GM12878 (cell line): Measurements from ENCODE around the gene STAMBPL1. TPM values are rescaled to one million over a fixed set of nuclear protein-coding genes. Genes with fewer than 3 reads are reported as not detected.

Experiments
- ATAC-seq: fragments of 200-7000 bp; cut with Tn5 transposase; 3 replicates; pipeline ENCODE4 v1.9.1; 2020; ENCODE audit warnings: mild to moderate bottlenecking, moderate library complexity
- BruUV-seq: library from RNA; stranded (reverse); fragments of 400-500 nt; replicated peaks from 2 replicates; lab custom pipeline; 2021; lab: Mats Ljungman, UMichigan
- CTCF ChIA-PET: fragments of 300-600 bp; sonication (Branson Sonifier 250); formaldehyde crosslinking; extraction: SDS; loops from one replicate; lab custom pipeline; 2021; ENCODE audit warnings: inconsistent platforms; lab: Yijun Ruan, JAX
- POLR2A ChIA-PET: fragments of 350-600 bp; formaldehyde crosslinking; extraction: SDS; loops from one replicate; lab custom pipeline; 2021; ENCODE audit warnings: inconsistent platforms; lab: Charles Lee
- RAD21 ChIA-PET: fragments of 300-600 bp; sonication (Branson Sonifier 250); formaldehyde crosslinking; loops from one replicate; lab custom pipeline; 2023; ENCODE audit warnings: antibody characterized with exemption; ENCODE audit not compliant: unreplicated experiment; lab: Charles Lee
- SMC1A ChIA-PET: fragments of 300-600 bp; sonication (Branson Sonifier 250); formaldehyde crosslinking; loops from one replicate; lab custom pipeline; 2023; ENCODE audit not compliant: unreplicated experiment, uncharacterized antibody; lab: Charles Lee
- DNase-seq: peaks from one replicate; pipeline ENCODE4 v3.0.0-alpha.2; 2011; ENCODE audit warnings: low read depth, low spot score
- FAIRE-seq: peaks from 3 replicates; lab custom pipeline; 2011; peaks lifted over from hg19 to GRCh38; lab: Jason Lieb, UNC
- H2AFZ ChIP-seq: 2 replicates; pipeline ENCODE4 v1.6.0; 2011; ENCODE audit warnings: low read depth, low read length, control low read depth; ENCODE audit not compliant: control insufficient read depth
- H3K27ac ChIP-seq: 2 replicates; pipeline ENCODE4 v1.5.1; 2011; ENCODE audit warnings: control low read depth; ENCODE audit not compliant: control insufficient read depth, insufficient read depth
- H3K27me3 ChIP-seq, 2 experiments: replicated peaks in 1 of 2; 2 replicates each; pipeline versions ENCODE4 v1.6.0 to v1.6.1; 2011; ENCODE audit warnings: low read length in 1 of 2; ENCODE audit not compliant: control insufficient read depth in 2 of 2, insufficient read depth in 2 of 2
- H3K36me3 ChIP-seq, 2 experiments: 2 replicates each; pipeline ENCODE4 v1.5.1; 2011; ENCODE audit warnings: low read length in 1 of 2; ENCODE audit not compliant: control insufficient read depth in 2 of 2, insufficient read depth in 2 of 2
- H3K4me1 ChIP-seq: 2 replicates; pipeline ENCODE4 v1.6.1; 2011; ENCODE audit warnings: mild to moderate bottlenecking, low read length, moderate library complexity, mixed read lengths; ENCODE audit not compliant: control insufficient read depth, insufficient read depth
- H3K4me2 ChIP-seq: 2 replicates; pipeline ENCODE4 v1.6.0; 2011; ENCODE audit warnings: control low read depth; ENCODE audit not compliant: control insufficient read depth, insufficient read depth
- H3K4me3 ChIP-seq: fragments of 200-600 bp; sonication (generic); 2 replicates; pipeline ENCODE4 v1.5.1; 2016
- H3K79me2 ChIP-seq: 2 replicates; pipeline ENCODE4 v1.6.0; 2011; ENCODE audit warnings: low read length; ENCODE audit not compliant: control insufficient read depth, insufficient read depth
- H3K9ac ChIP-seq: 2 replicates; pipeline ENCODE4 v1.8.0; 2011; ENCODE audit warnings: low read length, control low read depth, mixed read lengths; ENCODE audit not compliant: control insufficient read depth, insufficient read depth
- H3K9me3 ChIP-seq: replicated peaks from 3 replicates; pipeline ENCODE4 v1.5.1; 2011; ENCODE audit warnings: mild to moderate bottlenecking, low read length; ENCODE audit not compliant: control insufficient read depth, insufficient read depth
- H4K20me1 ChIP-seq: 2 replicates; pipeline ENCODE4 v1.6.0; 2011; ENCODE audit not compliant: control insufficient read depth, insufficient read depth
- JUNB ChIP-seq: IDR thresholded peaks from 2 replicates; pipeline ENCODE4 v1.6.1; 2016; ENCODE audit warnings: antibody characterized with exemption, mild to moderate bottlenecking
- MEF2A ChIP-seq: IDR thresholded peaks from 2 replicates; pipeline ENCODE4 v1.6.1; 2011; ENCODE audit warnings: low read depth, mild to moderate bottlenecking, low read length, moderate library complexity; ENCODE audit not compliant: insufficient read depth
- MTA2 ChIP-seq: fragments of 450-650 bp; IDR thresholded peaks from 2 replicates; pipeline ENCODE4 v1.6.1; 2016; ENCODE audit warnings: low read depth, mild to moderate bottlenecking, moderate library complexity
- PAX8 ChIP-seq: fragments of 450-650 bp; IDR thresholded peaks from 2 replicates; pipeline ENCODE4 v1.6.1; 2017; ENCODE audit warnings: mild to moderate bottlenecking, moderate library complexity
- PML ChIP-seq: IDR thresholded peaks from 2 replicates; pipeline ENCODE4 v1.6.1; 2012; ENCODE audit warnings: low read length, inconsistent platforms
- PRDM15 ChIP-seq: fragments of 450-650 bp; formaldehyde crosslinking; IDR thresholded peaks from 2 replicates; pipeline ENCODE4 v1.4.0; 2020; ENCODE audit warnings: mild to moderate bottlenecking, moderate library complexity
- RUNX3 ChIP-seq: IDR thresholded peaks from 2 replicates; pipeline ENCODE4 v1.6.1; 2012; ENCODE audit warnings: low read length, inconsistent platforms
- STAT3 ChIP-seq: IDR thresholded peaks from 2 replicates; pipeline ENCODE4 v1.6.1; 2011; ENCODE audit warnings: low read depth, low read length, improper control_type of control experiment
- TAF1 ChIP-seq: IDR thresholded peaks from 2 replicates; pipeline ENCODE4 v1.6.1; 2011; ENCODE audit warnings: mild to moderate bottlenecking, low read depth, low read length, borderline replicate concordance
- YBX1 ChIP-seq: fragments of 450-650 bp; IDR thresholded peaks from 2 replicates; pipeline ENCODE4 v1.6.1; 2016; ENCODE audit warnings: antibody characterized with exemption
- WGBS: methylation state at CpG from one replicate; pipeline ENCODE4 v1.1.6; 2016; ENCODE audit warnings: low lambda C conversion rate; ENCODE audit not compliant: insufficient replicate concordance, insufficient coverage; ENCODE audit errors: missing lambda C conversion rate; 5-methylcytosine and 5-hydroxymethylcytosine counted together
- in situ Hi-C: fragments of 300-500 bp; cut with MboI; formaldehyde crosslinking; loops from 9 replicates; pipeline ENCODE4 v1.14.3; 2018; ENCODE audit warnings: mixed read lengths
- intact Hi-C: fragments of 100-400 bp; cut with micrococcal nuclease; formaldehyde crosslinking; loops from one replicate; pipeline ENCODE4 v1.14.2; 2022; ENCODE audit not compliant: unreplicated experiment
- polyA plus RNA-seq, 11 experiments: library from polyadenylated mRNA; depleted of rRNA in 4 of 11; unstranded in 6 of 11; stranded (reverse) in 5 of 11; fragments of >200 nt; fragmentation: Nextera tagmentation in 4 of 11; fragmentation: Illumina TruSeq in 1 of 11; extraction: Ambion mirVana in 4 of 11; extraction: Trizol in 1 of 11; gene quantifications; 1 replicate in 1 of 11; 2 replicates in 10 of 11; pipeline versions ENCODE4 v1.2.1 to v1.2.3, GENCODE V29; 2011 to 2016; ENCODE audit warnings: inconsistent platforms in 2 of 11, missing spikeins in 2 of 11, low read depth in 1 of 11
- total RNA-seq, 4 experiments: library from RNA; depleted of rRNA in 3 of 4; stranded (reverse); fragments of >200 nt in 3 of 4; fragmentation: Illumina TruSeq in 1 of 4; extraction: Trizol in 1 of 4; gene quantifications; 2 replicates each; pipeline versions ENCODE4 v1.2.1 to v1.2.3, GENCODE V29; 2013 to 2021
- TF ChIP-seq, protein P1 (sequence below): IDR thresholded peaks from 2 replicates; pipeline ENCODE4 v1.6.1; 2012; ENCODE audit warnings: low read depth, low read length, improper control_type of control experiment

Gene STAMBPL1
- total and polyA plus RNA-seq, 10 of the 15 experiments (the other 5 are each of a cell fraction or from before 2014, with no cell fraction given): 7.5 to 44.1 (median 25.4) TPM

- ChIA-PET RAD21 (interaction anchor here (0.7 to 7.8 kb wide), 11 partner anchors 21 to 384 kb away, joined by 3 to 390 read pairs (median 3); partner anchors contain the start of genes FAS and STAMBPL1), CTCF (interaction anchor here (0.9 to 22.7 kb wide), 19 partner anchors 8 to 387 kb away, joined by 3 to 895 read pairs (median 4); partner anchors contain the start of gene RNLS), SMC1A (interaction anchor here (0.6 to 18.0 kb wide), 19 partner anchors 9 to 385 kb away, joined by 3 to 575 read pairs (median 3); no protein-coding TSS in a partner anchor), POLR2A (interaction anchor here (1.1 to 1.7 kb wide), 2 partner anchors 70 to 161 kb away, joined by 3 to 4 read pairs; no protein-coding TSS in a partner anchor)
- H3K4me3 ChIP-seq: no peak overlapping the region
- 0 out of 2 replicates have a peak overlapping the region, but pooled peaks have one; percentile 1 for H3K4me2 ChIP-seq
- FAIRE-seq: no peak
- BruUV-seq: no TSS peak
- H3K9ac ChIP-seq: no peak overlapping the region
- H3K79me2 ChIP-seq: no peaks in the 10 kb centered on the region
- H2AFZ ChIP-seq: peak overlapping the region; percentile 6
- no peaks in the 10 kb centered on the region for H3K36me3 ChIP-seq
- H4K20me1 ChIP-seq: no peaks in the 10 kb centered on the region
- peak; percentile 44 for ATAC-seq
- no peaks in the 10 kb centered on the region for H3K27me3 ChIP-seq
- H3K27ac ChIP-seq: no peak overlapping the region
- TF ChIP-seq STAT3 (no peak), MEF2A (no peak), JUNB (peak; percentile 55), MTA2 (0 out of 2 replicates have a peak, but pooled peaks have one; percentile 25)
- DNase-seq: no peak
- in situ Hi-C loops: no loop called here
- intact Hi-C loops: no loop called here
- peaks cover under 1% of the 10 kb centered on the region; the same call in 1 of the 2 replicates for H3K4me1 ChIP-seq
- H3K9me3 ChIP-seq: no peaks in the 10 kb centered on the region
- 44% methylated on average over 9 of the region's 9 CpGs for WGBS
These were observed 49.3 kb upstream of the STAMBPL1 start for GRCh38 chr10:88830643-88831268.

DNA sequence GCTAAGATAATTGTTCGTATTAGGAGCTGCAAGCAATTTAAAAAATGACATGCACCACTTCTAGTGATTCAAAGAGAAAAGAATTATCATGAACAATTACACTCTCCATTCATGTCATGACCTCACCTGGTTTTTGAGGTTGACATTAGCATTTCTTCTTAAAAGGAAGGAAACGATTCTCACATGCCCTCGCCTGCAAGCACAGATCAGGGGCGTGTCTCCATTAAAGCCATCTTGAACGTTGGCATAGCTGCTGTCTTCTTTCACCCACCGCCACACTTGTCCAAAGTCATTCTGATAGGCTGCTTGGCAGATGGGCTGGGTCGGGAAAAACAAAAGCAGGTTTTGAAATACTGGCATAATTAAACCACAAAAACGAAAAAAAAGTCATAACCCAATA is 48.3 kb upstream of the STAMBPL1 start:
- H2AFZ ChIP-seq: no peak overlapping the region
- WGBS: 37% methylated on average over 8 of the region's 8 CpGs
- H3K36me3 ChIP-seq: no peaks in the 10 kb centered on the region
- TF ChIP-seq PAX8: no peak
- TF ChIP-seq TAF1: no peak
- no peak for TF ChIP-seq YBX1
- TF ChIP-seq, protein P1, sequence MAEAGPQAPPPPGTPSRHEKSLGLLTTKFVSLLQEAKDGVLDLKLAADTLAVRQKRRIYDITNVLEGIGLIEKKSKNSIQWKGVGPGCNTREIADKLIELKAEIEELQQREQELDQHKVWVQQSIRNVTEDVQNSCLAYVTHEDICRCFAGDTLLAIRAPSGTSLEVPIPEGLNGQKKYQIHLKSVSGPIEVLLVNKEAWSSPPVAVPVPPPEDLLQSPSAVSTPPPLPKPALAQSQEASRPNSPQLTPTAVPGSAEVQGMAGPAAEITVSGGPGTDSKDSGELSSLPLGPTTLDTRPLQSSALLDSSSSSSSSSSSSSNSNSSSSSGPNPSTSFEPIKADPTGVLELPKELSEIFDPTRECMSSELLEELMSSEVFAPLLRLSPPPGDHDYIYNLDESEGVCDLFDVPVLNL: no peak
- TF ChIP-seq RUNX3: peak; percentile 50; the same call in 1 of the 2 replicates
- TF ChIP-seq PRDM15 (CRISPR knock-in tag): no peak
- TF ChIP-seq PML: no peak
- peaks cover 9% of the 10 kb centered on the region for H3K4me1 ChIP-seq
- ATAC-seq (no peak), DNase-seq (no peak), FAIRE-seq (no peak)
- ChIA-PET CTCF (interaction anchor here (0.9 to 22.7 kb wide), 19 partner anchors 8 to 386 kb away, joined by 3 to 895 read pairs (median 4); partner anchors contain the start of gene RNLS), SMC1A (interaction anchor here (0.6 to 18.0 kb wide), 17 partner anchors 10 to 384 kb away, joined by 3 to 575 read pairs (median 3); no protein-coding TSS in a partner anchor), POLR2A (interaction anchor here (0.5 to 1.7 kb wide), 3 partner anchors 69 to 258 kb away, joined by 3 to 4 read pairs (median 3); no protein-coding TSS in a partner anchor), RAD21 (interaction anchor here (0.7 to 7.8 kb wide), 9 partner anchors 38 to 383 kb away, joined by 3 to 390 read pairs (median 3); partner anchors contain the start of gene FAS)
- no peaks in the 10 kb centered on the region for H3K79me2 ChIP-seq
- no peak overlapping the region for H3K4me3 ChIP-seq
- no peak overlapping the region for H3K4me2 ChIP-seq
- in situ Hi-C loops (no loop called here), intact Hi-C loops (no loop called here)
- no peaks in the 10 kb centered on the region for H3K27me3 ChIP-seq
- H3K9ac ChIP-seq: no peak overlapping the region
- H3K9me3 ChIP-seq: no peaks in the 10 kb centered on the region
- H4K20me1 ChIP-seq: no peaks in the 10 kb centered on the region
- H3K27ac ChIP-seq: no peak overlapping the region
- no TSS peak for BruUV-seq
